ENCODE results near the gene FKBP9. TPM values are rescaled to one million over a fixed set of nuclear protein-coding genes. Genes with fewer than 3 reads are reported as not detected.
"Not testable (repeated sequence)": the region's sequence is repeated elsewhere in the genome, so short reads cannot be mapped to it uniquely, and the experiment has no call there.

FKBP9 gene
- total RNA-seq, 1 donor from 2014 or later = 137 TPM

DNA sequence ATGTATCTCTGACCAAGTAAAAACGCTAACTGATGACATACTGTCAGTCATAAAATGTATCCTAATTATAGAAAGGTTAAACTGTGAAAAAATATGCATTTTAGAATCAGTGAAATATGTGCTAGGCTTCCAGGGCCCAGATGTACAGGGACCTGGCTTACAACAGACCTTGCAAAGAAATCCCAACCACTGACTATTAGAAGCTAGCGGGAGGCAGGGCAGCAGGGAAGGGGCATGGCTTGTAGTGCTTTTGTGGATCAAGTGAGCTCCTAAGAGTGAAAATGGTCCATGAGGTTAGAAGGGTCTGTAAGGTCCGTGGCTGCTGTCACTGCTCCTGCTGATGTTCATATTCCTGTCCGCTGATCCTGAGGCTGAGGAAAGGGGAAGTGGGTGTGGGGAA, 40.7 kb downstream of the FKBP9 start:
- not testable (repeated sequence) for H3K4me3 ChIP-seq (ENCODE audit: low read depth, low read length)

DNA sequence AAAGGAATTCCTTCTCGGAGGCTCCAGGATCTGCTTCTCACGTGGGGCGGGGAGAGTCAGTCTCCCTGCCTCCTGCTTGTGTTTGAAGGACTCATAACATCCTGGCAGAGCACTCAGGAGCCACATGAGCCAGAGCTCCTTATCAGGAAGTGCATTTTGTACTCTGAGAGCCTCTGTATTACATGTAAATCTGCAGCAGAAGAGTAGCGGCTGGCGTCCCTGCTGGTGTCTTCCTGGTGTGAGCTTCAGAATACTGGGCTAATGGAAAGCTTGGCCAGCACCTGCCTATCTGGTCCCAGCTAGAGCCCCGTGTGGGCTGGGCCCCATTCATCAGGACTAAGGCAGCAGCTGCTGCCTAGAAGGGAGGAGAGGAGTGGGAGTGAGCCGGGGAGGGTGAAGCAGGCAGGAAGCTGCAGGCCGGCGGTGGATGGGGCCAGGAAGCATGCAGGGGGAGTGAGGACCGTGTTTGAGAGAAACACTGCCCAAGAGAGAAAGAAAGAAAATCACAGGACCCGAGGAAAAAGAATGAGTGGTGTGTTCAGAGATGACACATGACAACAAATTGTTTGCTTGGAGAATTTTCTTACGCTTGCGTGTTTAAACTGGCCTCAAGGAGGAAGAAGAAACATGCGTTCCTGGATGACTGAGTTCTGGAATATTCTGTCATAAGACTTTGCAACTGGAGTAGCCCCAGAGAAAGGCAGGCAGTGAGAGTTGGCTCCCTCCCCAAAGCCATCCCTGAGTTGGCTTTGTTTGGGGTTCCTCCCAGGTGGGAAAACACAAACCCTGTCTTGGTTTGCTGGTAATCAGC, 41.3 kb downstream of the FKBP9 start:
- DNase-seq (ENCODE audit: low read depth); H3K4me3 ChIP-seq (ENCODE audit: low read depth, low read length): not testable (repeated sequence)

More for the DNA sequence above, 40.7 kb downstream of the FKBP9 start:
- not testable (repeated sequence) for DNase-seq (ENCODE audit: low read depth)

DNA sequence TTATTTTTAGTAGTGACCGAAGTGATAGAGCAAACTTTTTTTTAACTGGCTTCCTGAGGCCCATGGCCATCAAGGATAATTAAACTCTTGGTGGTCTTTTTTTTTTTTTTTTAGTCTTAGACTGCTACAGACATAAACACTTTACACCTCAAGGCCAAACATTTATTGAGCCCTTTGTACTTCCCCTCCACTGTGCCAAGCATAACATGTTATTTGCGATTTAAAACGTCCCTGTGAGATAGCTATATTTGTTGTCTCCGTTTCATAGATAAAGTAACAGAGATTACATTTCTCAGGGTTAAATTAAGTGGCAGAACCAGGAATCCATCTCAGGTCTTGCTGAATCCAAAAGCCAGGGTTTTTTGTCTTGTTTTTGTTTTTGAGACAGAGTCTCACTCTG, 42.1 kb downstream of the FKBP9 start:
- not testable (repeated sequence) for DNase-seq (ENCODE audit: low read depth); H3K4me3 ChIP-seq (ENCODE audit: low read depth, low read length)

DNA sequence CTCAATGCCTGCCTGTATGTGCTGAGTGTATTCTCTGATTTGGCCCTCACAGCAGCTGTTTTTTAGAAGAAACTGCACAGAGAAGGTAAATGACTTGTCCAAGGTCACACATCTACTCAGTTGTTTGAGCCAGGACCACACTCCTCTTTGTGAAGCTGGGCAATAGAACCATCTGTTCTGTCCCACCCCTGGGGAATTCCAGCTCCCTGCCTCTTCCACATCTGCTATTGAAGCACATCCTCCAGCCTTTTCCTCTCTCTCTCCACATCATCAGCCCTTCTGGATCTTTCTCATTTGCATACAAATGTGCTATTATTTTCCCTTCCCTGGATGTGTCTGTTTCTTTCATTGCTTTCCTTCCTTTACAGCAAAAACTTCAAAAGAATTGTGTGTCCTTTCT, 45.9 kb downstream of the FKBP9 start:
- not testable (repeated sequence) for H3K4me3 ChIP-seq (ENCODE audit: low read depth, low read length); DNase-seq (ENCODE audit: low read depth)

DNA sequence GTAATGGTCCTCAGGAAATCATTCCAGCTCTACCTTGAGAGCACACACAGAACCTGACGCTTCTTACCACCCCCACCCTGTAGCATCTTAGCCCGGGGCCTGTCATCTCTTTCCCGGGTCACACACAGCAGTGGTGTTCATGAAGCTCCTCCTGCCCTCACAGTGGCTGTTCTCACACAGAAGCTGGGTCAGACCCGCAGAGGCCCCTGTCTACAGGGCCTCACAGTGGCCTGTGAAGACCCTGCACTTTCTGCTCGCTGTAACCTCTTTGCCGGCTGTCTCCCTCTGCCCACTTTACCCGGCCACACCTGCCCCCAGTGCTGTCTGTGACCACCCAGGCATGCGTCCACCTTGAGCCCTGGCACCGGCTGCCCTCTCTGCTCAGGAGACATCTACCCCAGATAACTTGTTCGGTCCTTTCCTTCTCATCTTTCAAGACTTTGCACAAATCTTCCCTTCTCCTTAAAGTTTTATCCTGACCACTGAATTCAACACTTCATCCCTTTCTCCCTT, 46.9 kb downstream of the FKBP9 start:
- not testable (repeated sequence) for H3K4me3 ChIP-seq (ENCODE audit: low read depth, low read length); DNase-seq (ENCODE audit: low read depth)

DNA sequence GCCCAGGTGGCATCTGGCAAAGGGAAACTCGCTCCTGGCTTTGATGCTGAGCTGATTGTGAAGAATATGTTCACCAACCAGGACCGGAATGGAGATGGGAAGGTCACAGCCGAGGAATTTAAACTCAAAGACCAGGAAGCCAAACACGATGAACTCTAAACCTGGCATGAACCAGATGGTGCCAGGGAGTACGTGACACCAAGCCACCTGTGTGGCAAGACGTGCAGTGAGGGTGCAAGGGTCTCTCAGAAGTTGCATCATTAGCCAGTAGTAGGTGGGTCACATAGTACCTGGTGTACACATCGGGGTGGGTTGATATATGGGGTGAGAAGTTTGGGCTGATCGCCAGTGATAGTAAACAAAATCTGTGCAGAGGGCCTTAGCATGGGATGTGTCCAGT, 48.0 kb downstream of the FKBP9 start:
- DNase-seq (ENCODE audit: low read depth); H3K4me3 ChIP-seq (ENCODE audit: low read depth, low read length): not testable (repeated sequence)

DNA sequence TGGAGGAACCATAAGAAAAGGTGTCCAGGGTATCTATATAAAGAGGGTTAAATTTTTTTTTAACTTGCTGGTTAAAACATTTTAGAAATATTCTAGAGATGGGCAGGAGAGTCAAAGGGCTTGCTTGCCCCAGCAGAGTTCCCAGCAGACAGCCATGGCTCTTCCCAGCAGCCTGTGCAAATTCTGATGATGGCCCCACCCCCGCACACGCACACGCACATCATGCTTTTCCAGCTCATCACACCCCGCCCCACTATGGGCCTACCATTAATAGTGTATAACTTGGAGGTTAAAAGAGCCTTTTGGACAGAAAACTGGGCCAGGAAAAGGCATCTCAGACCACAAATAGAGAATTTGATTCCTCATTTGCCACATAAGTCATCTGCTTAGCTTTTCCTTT, 48.5 kb downstream of the FKBP9 start:
- not testable (repeated sequence) for DNase-seq (ENCODE audit: low read depth); H3K4me3 ChIP-seq (ENCODE audit: low read depth, low read length)

DNA sequence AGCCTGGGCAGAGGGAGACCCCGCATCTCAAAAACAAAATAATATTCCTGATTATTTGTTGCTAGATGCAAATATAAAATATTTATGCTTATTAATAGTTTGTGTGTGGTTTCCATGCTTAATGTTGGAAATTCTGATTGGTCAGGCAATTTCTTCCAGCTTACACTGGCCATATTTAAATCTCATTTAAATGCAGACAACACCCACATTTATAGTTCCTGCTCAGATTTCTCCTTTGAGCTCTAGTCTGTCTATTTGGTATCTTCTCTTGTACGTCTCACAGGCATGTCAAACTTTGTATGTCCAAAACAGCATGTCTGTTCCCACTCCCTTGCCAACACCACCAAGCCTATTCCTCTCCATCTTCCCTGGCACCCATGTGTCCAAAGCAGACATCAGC, 52.5 kb downstream of the FKBP9 start:
- DNase-seq (ENCODE audit: low read depth) = no peak
- TF ChIP-seq, protein P1, sequence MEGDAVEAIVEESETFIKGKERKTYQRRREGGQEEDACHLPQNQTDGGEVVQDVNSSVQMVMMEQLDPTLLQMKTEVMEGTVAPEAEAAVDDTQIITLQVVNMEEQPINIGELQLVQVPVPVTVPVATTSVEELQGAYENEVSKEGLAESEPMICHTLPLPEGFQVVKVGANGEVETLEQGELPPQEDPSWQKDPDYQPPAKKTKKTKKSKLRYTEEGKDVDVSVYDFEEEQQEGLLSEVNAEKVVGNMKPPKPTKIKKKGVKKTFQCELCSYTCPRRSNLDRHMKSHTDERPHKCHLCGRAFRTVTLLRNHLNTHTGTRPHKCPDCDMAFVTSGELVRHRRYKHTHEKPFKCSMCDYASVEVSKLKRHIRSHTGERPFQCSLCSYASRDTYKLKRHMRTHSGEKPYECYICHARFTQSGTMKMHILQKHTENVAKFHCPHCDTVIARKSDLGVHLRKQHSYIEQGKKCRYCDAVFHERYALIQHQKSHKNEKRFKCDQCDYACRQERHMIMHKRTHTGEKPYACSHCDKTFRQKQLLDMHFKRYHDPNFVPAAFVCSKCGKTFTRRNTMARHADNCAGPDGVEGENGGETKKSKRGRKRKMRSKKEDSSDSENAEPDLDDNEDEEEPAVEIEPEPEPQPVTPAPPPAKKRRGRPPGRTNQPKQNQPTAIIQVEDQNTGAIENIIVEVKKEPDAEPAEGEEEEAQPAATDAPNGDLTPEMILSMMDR (conservative IDR thresholded peaks at IDR 0.05; ENCODE audit: low read depth, low read length) = no peak
- H3K4me3 ChIP-seq (ENCODE audit: low read depth, low read length) = no peak overlapping the region

DNA sequence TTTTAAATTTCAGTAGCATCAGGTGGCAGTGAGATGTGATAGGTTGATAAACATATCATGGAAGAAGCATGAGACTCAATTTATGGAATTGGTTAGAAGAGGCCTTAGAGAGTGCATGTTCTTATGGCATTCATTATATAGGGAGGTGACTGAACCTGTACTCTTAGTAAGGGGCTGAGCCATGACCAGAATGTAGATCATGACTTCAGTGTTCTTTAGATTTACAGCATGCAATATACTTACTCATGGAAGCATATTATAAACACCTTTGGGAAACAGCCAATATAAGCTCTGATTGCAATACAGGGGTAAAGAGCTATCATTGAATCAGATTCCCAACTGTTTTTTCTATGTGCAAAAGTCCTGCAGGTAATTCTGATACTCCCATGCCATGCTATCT, 55.1 kb downstream of the FKBP9 start:
- H3K4me3 ChIP-seq (ENCODE audit: low read depth, low read length) = no peak overlapping the region
- no peak for DNase-seq (ENCODE audit: low read depth)
- TF ChIP-seq, protein P1 (conservative IDR thresholded peaks at IDR 0.05; ENCODE audit: low read depth, low read length) = no peak

DNA sequence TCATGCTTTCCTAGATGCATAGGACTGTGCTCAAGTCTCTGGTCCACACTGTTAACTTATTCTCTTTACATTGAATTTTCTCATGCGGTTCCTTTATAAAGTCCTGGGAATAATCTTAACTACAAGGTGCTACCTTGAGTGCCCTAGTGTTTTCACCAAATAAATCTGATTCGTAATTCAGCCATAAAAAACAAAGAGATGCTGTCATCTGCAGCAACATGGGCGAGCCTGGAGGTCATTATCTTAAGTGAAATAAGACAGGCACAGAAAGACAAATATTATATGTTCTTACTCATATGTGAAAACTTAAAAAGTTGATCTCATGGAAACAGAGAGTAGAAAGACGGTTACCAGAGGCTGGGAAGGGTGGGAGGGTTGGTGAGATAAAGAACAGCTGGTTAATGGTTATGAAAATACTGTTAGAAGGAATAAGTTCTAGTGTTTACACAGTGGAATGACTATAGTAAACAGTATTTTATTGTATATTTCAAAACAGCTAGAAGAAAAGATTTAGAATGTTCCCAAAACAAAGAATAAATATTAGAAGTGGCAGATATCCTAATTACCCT, 67.0 kb downstream of the FKBP9 start:
- no peak for DNase-seq (ENCODE audit: low read depth)
- H3K4me3 ChIP-seq (ENCODE audit: low read depth, low read length) = no peak overlapping the region
- TF ChIP-seq, protein P1 (conservative IDR thresholded peaks at IDR 0.05; ENCODE audit: low read depth, low read length) = no peak

DNA sequence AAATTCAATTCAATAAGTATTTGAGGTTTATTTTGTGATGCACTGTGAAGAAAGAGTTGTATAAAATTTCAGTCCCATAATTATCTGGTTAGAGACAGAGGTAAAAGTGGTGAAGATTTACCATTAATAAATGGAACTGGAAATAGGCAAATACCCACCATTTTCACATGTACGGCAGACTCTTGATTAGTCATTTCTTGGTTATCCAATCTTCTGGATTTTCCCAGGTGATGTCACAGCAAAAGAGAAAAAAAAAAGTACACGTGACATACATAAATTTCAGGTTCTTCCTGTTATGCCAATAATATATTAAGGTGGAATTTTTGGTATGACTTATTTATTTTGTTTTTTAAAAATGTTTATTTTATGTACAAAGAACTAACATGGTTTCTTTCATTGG, 78.5 kb downstream of the FKBP9 start:
- TF ChIP-seq, protein P1 (conservative IDR thresholded peaks at IDR 0.05; ENCODE audit: low read depth, low read length) = no peak
- no peak overlapping the region for H3K4me3 ChIP-seq (ENCODE audit: low read depth, low read length)
- DNase-seq (ENCODE audit: low read depth) = no peak
